ENCODE measurements around the gene PCSK1.
"Not testable (repeated sequence)": the region's sequence is repeated elsewhere in the genome, so short reads cannot be mapped to it uniquely, and the experiment has no call there.

PCSK1 gene

DNA sequence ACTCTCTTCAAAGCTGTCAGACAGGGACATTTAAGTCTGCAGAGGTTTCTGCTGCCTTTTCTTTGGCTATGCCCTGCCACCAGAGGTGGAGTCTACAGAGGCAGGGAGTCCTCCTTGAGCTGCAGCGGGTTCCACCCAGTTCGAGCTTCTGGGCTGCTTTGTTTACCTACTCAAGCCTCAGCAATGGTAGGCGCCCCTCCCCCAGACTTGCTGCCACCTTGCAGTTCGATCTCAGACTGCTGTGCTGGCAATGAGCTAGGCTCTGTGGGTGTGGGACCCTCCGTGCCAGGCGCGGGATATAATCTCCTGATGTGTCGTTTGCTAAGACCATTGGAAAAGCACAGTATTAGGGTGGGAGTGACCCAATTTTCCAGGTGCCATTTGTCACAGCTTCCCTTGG lies 65.7 kb downstream of the PCSK1 start:
- not testable (repeated sequence) for DNase-seq

DNA sequence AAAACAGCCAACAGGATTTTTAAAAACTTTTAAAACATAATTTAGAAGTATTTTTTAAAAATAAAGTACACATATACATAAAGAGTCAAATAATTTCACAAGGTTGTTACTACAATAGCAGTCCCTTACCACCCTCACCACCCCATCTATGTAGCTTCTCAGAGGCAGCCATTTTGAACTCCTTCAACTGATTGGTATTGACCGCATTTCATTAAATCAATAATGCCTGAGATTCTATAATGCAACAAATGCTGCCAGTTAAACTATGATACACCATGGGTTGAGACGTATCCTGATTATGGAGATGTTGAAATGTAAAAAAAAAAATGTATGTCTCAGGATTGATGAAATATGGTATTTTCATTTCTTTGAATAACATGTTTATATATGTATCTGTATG lies 78.8 kb downstream of the PCSK1 start:
- no peak for DNase-seq

DNA sequence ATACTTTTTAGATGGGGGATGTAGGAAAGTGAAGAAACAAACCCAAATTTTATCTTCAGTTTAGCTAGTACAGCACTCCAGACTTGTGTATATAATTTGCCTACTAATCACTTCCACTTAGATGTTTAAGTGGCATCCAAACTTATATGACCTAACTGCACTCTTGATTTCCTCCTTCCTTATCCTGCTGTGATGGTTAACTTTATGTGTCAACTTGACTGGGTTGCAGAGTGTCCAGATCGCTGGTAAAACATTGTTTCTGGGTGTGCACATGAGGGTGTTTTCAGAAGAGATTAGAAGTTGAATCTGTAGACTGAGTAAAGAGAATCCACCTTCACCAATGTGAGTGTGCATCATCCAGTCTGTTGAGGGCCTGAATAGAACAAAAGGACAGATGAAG lies 79.8 kb downstream of the PCSK1 start:
- no peak for DNase-seq

DNA sequence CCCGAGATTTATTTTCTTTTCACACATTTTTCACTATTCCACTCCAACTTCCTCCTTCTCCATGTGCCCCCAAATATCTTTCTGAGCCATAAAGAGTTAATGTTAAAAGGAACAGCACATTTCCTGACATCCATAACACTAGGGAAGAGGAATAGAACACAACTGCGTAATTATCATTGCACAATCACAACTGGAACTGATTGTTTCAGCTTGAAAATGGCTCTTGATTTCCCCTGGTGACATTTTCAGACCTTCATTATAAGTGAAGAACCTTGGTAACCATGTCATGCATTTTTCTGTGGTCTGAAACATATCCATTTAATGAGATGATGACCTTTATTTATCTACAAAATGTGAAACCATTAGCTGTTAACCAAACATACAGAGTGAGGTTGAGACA lies 82.4 kb downstream of the PCSK1 start:
- DNase-seq: no peak

GRCh38 chr5:96348536-96348935 lies 84.5 kb downstream of the PCSK1 start:
- no peak for DNase-seq

DNA sequence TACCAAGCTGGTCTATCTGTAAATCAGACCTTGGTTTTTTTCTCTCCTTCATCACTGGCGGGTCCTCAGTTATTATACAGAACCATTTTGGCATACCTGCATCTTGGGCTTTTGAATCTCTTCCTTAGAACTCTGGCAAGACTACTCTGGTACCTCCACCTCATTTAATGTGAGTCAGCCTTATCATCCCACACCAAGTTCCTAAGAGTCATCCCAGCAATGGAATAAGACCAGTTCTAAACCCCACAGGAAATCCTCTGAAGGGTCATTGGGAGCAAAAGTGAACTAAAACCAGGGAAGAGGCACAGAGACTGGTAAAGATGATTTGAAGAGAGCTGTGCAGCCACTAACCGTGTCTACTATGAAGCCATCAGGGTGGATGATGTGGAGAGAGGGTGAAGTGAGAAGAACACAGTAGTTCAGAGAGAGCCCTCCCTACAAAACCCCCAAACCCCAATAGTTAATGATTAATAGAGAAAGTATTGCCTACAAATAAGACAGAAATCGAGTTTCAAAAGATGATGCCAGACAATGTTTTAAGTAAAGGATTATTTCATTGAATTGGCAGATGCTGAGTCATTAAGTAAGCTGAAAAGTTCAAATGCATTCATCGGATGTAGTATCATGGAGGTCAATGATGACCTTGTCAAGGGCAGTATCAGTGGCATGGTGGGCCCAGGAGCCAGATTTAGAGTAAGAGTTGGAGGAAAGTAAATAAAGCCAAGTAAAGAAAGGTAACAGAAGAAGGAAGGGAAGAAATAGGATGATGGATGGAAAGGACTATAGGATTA lies 85.4 kb downstream of the PCSK1 start:
- DNase-seq: no peak

DNA sequence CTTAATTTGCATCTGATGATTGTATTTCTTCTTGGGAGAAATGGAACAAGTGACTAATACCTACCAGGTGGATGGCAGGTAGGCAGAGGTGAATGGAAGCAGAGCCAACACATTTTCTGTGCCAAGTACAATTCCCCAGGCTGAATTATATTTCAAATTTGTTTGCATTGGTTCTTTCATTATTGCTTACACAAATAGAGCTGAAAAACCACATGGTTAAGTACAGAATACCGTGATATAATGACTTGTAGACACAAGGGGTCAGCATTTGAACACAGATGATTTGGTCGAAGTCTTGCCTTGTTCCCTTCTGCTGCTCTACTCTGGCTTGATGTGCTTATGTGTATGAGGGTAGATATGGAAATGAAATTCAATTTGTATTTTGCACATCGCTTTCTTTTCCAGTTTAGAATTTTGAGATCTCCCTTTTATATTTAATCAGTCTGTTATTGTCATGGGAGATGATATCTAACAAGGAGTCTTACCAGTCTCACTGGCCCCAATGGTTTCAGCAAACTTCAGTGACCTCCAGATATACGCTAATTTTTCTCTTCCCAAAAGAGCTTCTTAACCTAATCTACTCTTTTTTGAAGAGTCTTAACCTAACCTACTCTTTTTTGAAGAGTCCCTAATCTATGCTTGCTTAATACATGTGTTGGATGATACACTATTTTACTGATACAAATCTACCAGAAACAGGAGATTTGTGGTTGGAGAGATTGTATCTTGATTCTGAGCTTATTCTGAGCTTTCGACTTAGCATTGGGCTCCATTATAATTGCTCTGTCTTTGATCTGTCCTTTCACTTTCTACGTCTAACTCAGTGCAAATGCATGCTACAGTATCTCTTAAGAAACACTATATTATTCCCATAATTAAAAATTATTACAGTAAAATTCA lies 88.1 kb downstream of the PCSK1 start:
- DNase-seq: peak; percentile 79

- DNase-seq: no peak
Observed at GRCh38 chr5:96343094-96343493, 90.0 kb downstream of the PCSK1 start.

DNA sequence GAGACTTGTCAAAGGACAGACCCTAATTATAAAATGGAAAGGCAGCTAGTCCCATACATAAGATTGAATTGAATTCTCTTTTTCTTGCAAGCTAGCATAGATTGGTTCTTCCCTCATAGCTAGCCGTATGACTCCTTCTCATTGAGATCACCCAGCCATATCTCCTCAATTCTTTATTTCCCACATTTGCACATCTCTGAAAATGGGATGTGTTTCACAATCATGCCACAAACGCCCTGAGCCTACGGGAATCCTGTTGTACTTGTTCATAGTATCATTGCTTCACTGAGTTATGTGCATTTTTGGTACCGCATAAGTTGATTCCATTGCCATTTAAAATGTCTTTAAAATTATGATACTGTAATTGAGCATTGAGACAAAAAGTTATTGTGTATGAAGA lies 90.5 kb downstream of the PCSK1 start:
- no peak for DNase-seq
